Thyroid gland (tissue), 4 donors: Measurements from ENCODE around the gene OR10J5.
"Not testable (repeated sequence)": the region's sequence is repeated elsewhere in the genome, so short reads cannot be mapped to it uniquely, and the experiment has no call there.

ENCODE experiments used
- CTCF ChIP-seq, 6 experiments: fragments of 200-600 bp in 3 of 6; fragments of 450-650 bp in 3 of 6; sonication (generic) in 3 of 6; IDR thresholded peaks; one replicate each; pipeline ENCODE4 v1.5.1; 2016 to 2019; ENCODE audit warnings: antibody characterized with exemption in 6 of 6, mild to moderate bottlenecking in 2 of 6, inconsistent platforms in 1 of 6, moderate library complexity in 1 of 6
- POLR2A ChIP-seq, 2 donors: fragments of 450-650 bp; IDR thresholded peaks; one replicate each; pipeline ENCODE4 v1.6.1; 2017; ENCODE audit warnings: antibody characterized with exemption in 2 of 2, mild to moderate bottlenecking in 2 of 2, moderate library complexity in 1 of 2

- TF ChIP-seq POLR2A, CTCF (IDR thresholded peaks at IDR 0.05): not testable (repeated sequence)
Measured at GRCh38 chr1:159524792-159525191, 11.0 kb downstream of the OR10J5 start.
